H9 (cell line): ENCODE measurements around the gene TMEM156. TPM values are rescaled to one million over a fixed set of nuclear protein-coding genes. Genes with fewer than 3 reads are reported as not detected.

ENCODE experiments used
- DNase-seq: peaks from one replicate; pipeline ENCODE4 v3.0.0-alpha.2; 2017
- H2AFZ ChIP-seq: one replicate; pipeline ENCODE4 v1.6.1; 2013; ENCODE audit warnings: mild to moderate bottlenecking, low read length, control low read depth, moderate library complexity
- H2AK5ac ChIP-seq: 2 replicates; pipeline ENCODE4 v1.6.1; 2013; ENCODE audit warnings: low read length, control low read depth, mixed read lengths; ENCODE audit not compliant: insufficient read length
- H2BK120ac ChIP-seq: one replicate; pipeline ENCODE4 v1.6.1; 2013; ENCODE audit warnings: low read depth, mild to moderate bottlenecking, low read length, control low read depth, inconsistent platforms; ENCODE audit not compliant: poor library complexity, severe bottlenecking
- H2BK12ac ChIP-seq: 2 replicates; pipeline ENCODE4 v1.6.1; 2013; ENCODE audit warnings: low read length, control low read depth, mixed read lengths, low read depth; ENCODE audit not compliant: insufficient read length
- H2BK15ac ChIP-seq: 2 replicates; pipeline ENCODE4 v1.6.1; 2013; ENCODE audit warnings: low read depth, low read length, control low read depth
- H2BK20ac ChIP-seq: one replicate; pipeline ENCODE4 v1.6.1; 2013; ENCODE audit warnings: low read depth, mild to moderate bottlenecking, low read length, control low read depth, inconsistent platforms; ENCODE audit not compliant: poor library complexity, severe bottlenecking
- H2BK5ac ChIP-seq: 2 replicates; pipeline ENCODE4 v1.6.1; 2013; ENCODE audit warnings: low read length, control low read depth, mixed read lengths; ENCODE audit not compliant: insufficient read length
- H3K14ac ChIP-seq: 2 replicates; pipeline ENCODE4 v1.6.1; 2013; ENCODE audit warnings: low read length, control low read depth; ENCODE audit not compliant: insufficient read depth
- H3K18ac ChIP-seq: 2 replicates; pipeline ENCODE4 v1.6.1; 2013; ENCODE audit warnings: low read depth, mild to moderate bottlenecking, mixed read lengths, low read length, control low read depth; ENCODE audit not compliant: insufficient read length
- H3K23ac ChIP-seq: 2 replicates; pipeline ENCODE4 v1.6.1; 2013; ENCODE audit warnings: low read length, control low read depth, mixed read lengths, low read depth; ENCODE audit not compliant: insufficient read length
- H3K23me2 ChIP-seq: 2 replicates; pipeline ENCODE4 v1.6.1; 2013; ENCODE audit warnings: low read depth, mild to moderate bottlenecking, mixed read lengths, low read length, control low read depth; ENCODE audit not compliant: insufficient read length, poor library complexity, severe bottlenecking
- H3K27ac ChIP-seq: 2 replicates; pipeline ENCODE4 v1.5.1; 2013; ENCODE audit warnings: low read length, control low read depth, mixed read lengths, low read depth; ENCODE audit not compliant: insufficient read length
- H3K27me3 ChIP-seq: 2 replicates; pipeline ENCODE4 v1.6.1; 2013; ENCODE audit warnings: low read length, control low read depth, inconsistent platforms; ENCODE audit not compliant: insufficient read depth
- H3K4ac ChIP-seq: 2 replicates; pipeline ENCODE4 v1.6.1; 2013; ENCODE audit warnings: low read depth, mild to moderate bottlenecking, control low read depth, inconsistent platforms, low read length, moderate library complexity
- H3K4me1 ChIP-seq: 2 replicates; pipeline ENCODE4 v1.6.1; 2013; ENCODE audit warnings: low read length, control low read depth, inconsistent platforms; ENCODE audit not compliant: insufficient read depth
- H3K4me2 ChIP-seq: 2 replicates; pipeline ENCODE4 v1.6.1; 2013; ENCODE audit warnings: low read length, control low read depth, mixed read lengths; ENCODE audit not compliant: insufficient read length, insufficient read depth
- H3K56ac ChIP-seq: 2 replicates; pipeline ENCODE4 v1.6.1; 2013; ENCODE audit warnings: low read depth, mild to moderate bottlenecking, mixed read lengths, low read length, control low read depth; ENCODE audit not compliant: insufficient read length
- H3K79me1 ChIP-seq: 2 replicates; pipeline ENCODE4 v1.6.1; 2013; ENCODE audit warnings: low read depth, mild to moderate bottlenecking, moderate library complexity, low read length, control low read depth, inconsistent platforms; ENCODE audit not compliant: insufficient read depth, poor library complexity, severe bottlenecking
- H3K79me2 ChIP-seq: 2 replicates; pipeline ENCODE4 v1.6.1; 2013; ENCODE audit warnings: low read length, control low read depth, inconsistent platforms; ENCODE audit not compliant: insufficient read depth
- H3K9ac ChIP-seq: 2 replicates; pipeline ENCODE4 v1.6.1; 2013; ENCODE audit warnings: low read length, control low read depth, mixed read lengths; ENCODE audit not compliant: insufficient read length; ENCODE audit errors: extremely low read depth
- H3K9me3 ChIP-seq: one replicate; pipeline ENCODE4 v1.6.1; 2013; ENCODE audit warnings: low read depth, low read length, inconsistent platforms; ENCODE audit not compliant: control insufficient read depth
- H3T11ph ChIP-seq: one replicate; pipeline ENCODE4 v1.6.1; 2013; ENCODE audit warnings: mild to moderate bottlenecking, low read length, control low read depth, inconsistent platforms
- H4K20me1 ChIP-seq: one replicate; pipeline ENCODE4 v1.6.1; 2013; ENCODE audit not compliant: control insufficient read depth, insufficient read length, insufficient read depth
- H4K5ac ChIP-seq: 2 replicates; pipeline ENCODE4 v1.6.1; 2013; ENCODE audit warnings: low read depth, mild to moderate bottlenecking, mixed read lengths, low read length, control low read depth; ENCODE audit not compliant: insufficient read length
- H4K8ac ChIP-seq: replicated peaks from 2 replicates; pipeline ENCODE4 v1.6.1; 2013; ENCODE audit warnings: low read length, control low read depth, mixed read lengths, low read depth; ENCODE audit not compliant: insufficient read length
- H4K91ac ChIP-seq: 2 replicates; pipeline ENCODE4 v1.6.1; 2013; ENCODE audit warnings: low read depth, mild to moderate bottlenecking, moderate library complexity, mixed read lengths, low read length, control low read depth; ENCODE audit not compliant: insufficient read length
- H3K27ac Mint-ChIP-seq, 3 experiments: 2 replicates in 2 of 3; 3 replicates in 1 of 3; pipeline ENCODE4 v1.8.0; 2020 to 2021; ENCODE audit warnings: mixed read lengths in 3 of 3, mild to moderate bottlenecking in 1 of 3, moderate library complexity in 1 of 3
- H3K27me3 Mint-ChIP-seq: 2 replicates; pipeline ENCODE4 v1.8.0; 2021; ENCODE audit warnings: low read depth, mild to moderate bottlenecking, moderate library complexity, mixed read lengths
- H3K36me3 Mint-ChIP-seq, 3 experiments: 2 replicates in 2 of 3; 3 replicates in 1 of 3; pipeline ENCODE4 v1.8.0; 2020 to 2021; ENCODE audit warnings: low read depth in 3 of 3, mixed read lengths in 3 of 3; ENCODE audit not compliant: insufficient read depth in 1 of 3
- H3K4me1 Mint-ChIP-seq, 2 experiments: 2 replicates each; pipeline ENCODE4 v1.8.0; 2020; ENCODE audit warnings: mixed read lengths in 2 of 2
- H3K4me3 Mint-ChIP-seq, 2 experiments: 2 replicates in 1 of 2; 3 replicates in 1 of 2; pipeline ENCODE4 v1.8.0; 2020 to 2021; ENCODE audit warnings: mild to moderate bottlenecking in 2 of 2, mixed read lengths in 2 of 2, moderate library complexity in 1 of 2
- H3K9me3 Mint-ChIP-seq, 2 experiments: 2 replicates in 1 of 2; 3 replicates in 1 of 2; pipeline ENCODE4 v1.8.0; 2020; ENCODE audit warnings: mild to moderate bottlenecking in 2 of 2, mixed read lengths in 2 of 2, moderate library complexity in 1 of 2
- total RNA-seq: library from RNA; stranded (reverse); gene quantifications from 2 replicates; pipeline ENCODE4 v1.2.1, GENCODE V29; 2021
- TF ChIP-seq, protein P1 (sequence below): fragments of 200-600 bp; sonication (generic); conservative IDR thresholded peaks from 3 replicates; pipeline ENCODE4 v1.8.0; 2021; ENCODE audit warnings: antibody characterized with exemption, mild to moderate bottlenecking

Gene TMEM156
- total RNA-seq, 1 experiment from 2014 or later, result not detected

DNA sequence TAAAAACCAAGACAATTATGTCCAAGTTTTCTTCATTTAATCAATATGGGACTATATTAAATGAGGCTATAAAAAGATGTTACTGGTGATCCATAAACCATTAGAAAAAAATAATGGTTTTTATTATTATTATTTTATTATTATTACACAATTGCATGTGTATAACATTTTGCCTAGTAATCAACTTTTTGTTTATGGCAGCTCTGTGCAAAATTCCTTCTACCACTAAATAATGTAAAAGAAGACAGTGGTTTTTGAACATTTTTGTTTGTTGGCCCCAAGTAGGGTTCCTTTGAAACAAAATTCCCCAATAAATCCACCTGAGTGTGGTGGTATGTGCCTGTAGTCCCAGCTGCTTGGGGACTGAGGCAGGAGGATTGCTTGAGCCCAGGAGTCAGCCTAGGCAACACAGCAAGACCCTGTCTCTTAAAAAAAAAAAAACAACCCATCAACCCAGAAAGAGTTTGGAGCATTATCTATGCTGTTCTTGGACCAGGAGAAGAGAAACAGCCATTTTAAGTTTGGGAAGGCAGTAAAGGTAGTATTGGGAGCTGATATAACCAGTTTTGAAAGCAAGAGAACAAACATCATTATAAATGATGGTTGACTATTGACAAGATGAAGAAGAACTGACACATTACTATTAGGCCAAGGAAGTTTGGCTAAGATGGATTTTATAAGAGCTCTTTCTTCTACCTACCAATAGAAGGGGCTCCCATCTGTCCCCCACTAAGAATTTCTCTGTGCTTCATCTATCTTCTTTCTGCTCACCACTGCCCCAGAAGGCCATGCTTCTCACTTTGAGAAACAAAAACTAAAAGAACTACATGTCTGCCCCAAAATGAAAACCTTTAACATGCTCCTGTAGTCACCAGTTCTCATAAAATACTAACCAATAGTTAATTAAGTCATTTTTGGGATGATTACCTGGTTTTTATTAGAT, 2.2 kb downstream of the TMEM156 start:
- Mint-ChIP-seq H3K9me3 (no peaks in the 10 kb centered on the region), H3K4me3 (no peak overlapping the region), H3K27me3 (no peaks in the 10 kb centered on the region), H3K27ac (no peak overlapping the region), H3K36me3 (no peaks in the 10 kb centered on the region), H3K4me1 (no peaks in the 10 kb centered on the region)
- Histone ChIP-seq H4K20me1 (no peaks in the 10 kb centered on the region), H3K79me1 (no peaks in the 10 kb centered on the region), H2BK12ac (no peak overlapping the region), H2AK5ac (no peak overlapping the region), H2AFZ (no peak overlapping the region), H3T11ph (no peak overlapping the region), H3K14ac (no peak overlapping the region), H4K91ac (no peak overlapping the region), H3K27me3 (no peaks in the 10 kb centered on the region), H3K9ac (no peak overlapping the region), H3K4me2 (no peak overlapping the region), H3K4ac (no peak overlapping the region), H3K23ac (no peak overlapping the region), H3K4me1 (no peaks in the 10 kb centered on the region), H3K56ac (no peak overlapping the region), H2BK20ac (no peak overlapping the region), H3K9me3 (no peaks in the 10 kb centered on the region), H2BK15ac (no peak overlapping the region), H3K27ac (no peak overlapping the region), H3K18ac (no peak overlapping the region), H3K23me2 (no peaks in the 10 kb centered on the region), H4K8ac (no peak overlapping the region), H3K79me2 (no peaks in the 10 kb centered on the region), H4K5ac (no peak overlapping the region), H2BK5ac (no peak overlapping the region), H2BK120ac (no peak overlapping the region)
- DNase-seq, result no peak
- TF ChIP-seq, protein P1, sequence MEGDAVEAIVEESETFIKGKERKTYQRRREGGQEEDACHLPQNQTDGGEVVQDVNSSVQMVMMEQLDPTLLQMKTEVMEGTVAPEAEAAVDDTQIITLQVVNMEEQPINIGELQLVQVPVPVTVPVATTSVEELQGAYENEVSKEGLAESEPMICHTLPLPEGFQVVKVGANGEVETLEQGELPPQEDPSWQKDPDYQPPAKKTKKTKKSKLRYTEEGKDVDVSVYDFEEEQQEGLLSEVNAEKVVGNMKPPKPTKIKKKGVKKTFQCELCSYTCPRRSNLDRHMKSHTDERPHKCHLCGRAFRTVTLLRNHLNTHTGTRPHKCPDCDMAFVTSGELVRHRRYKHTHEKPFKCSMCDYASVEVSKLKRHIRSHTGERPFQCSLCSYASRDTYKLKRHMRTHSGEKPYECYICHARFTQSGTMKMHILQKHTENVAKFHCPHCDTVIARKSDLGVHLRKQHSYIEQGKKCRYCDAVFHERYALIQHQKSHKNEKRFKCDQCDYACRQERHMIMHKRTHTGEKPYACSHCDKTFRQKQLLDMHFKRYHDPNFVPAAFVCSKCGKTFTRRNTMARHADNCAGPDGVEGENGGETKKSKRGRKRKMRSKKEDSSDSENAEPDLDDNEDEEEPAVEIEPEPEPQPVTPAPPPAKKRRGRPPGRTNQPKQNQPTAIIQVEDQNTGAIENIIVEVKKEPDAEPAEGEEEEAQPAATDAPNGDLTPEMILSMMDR, result no peak
